ENCODE data around the gene FCHO2. TPM values are rescaled to one million over a fixed set of nuclear protein-coding genes. Genes with fewer than 3 reads are reported as not detected.

FCHO2 gene
- total RNA-seq, 1 donor, result 31.5 TPM

GRCh38 chr5:73094415-73094814 is 138.6 kb downstream of the FCHO2 start:
- Histone ChIP-seq H3K27ac (ENCODE audit: low read depth, low read length) (no peak overlapping the region), H3K9me3 (ENCODE audit: low read depth, low read length) (peaks cover 2% of the 10 kb centered on the region), H3K79me2 (ENCODE audit: insufficient read depth, low read length) (no peaks in the 10 kb centered on the region), H2AFZ (ENCODE audit: low read length) (no peak overlapping the region), H3K4me3 (ENCODE audit: insufficient read depth, low read length) (no peak overlapping the region), H3K4me1 (ENCODE audit: insufficient read depth, low read length) (peaks cover 11% of the 10 kb centered on the region), H3K36me3 (ENCODE audit: insufficient read depth, low read length) (no peaks in the 10 kb centered on the region), H3K27me3 (ENCODE audit: insufficient read depth, low read length) (no peaks in the 10 kb centered on the region), H4K20me1 (ENCODE audit: insufficient read depth, low read length) (no peaks in the 10 kb centered on the region), H3K4me2 (ENCODE audit: insufficient read depth, low read length) (no peak overlapping the region)
- TF ChIP-seq CTCF (IDR thresholded peaks at IDR 0.05; ENCODE audit: extremely low read depth, low read depth, low read length), result no peak
- DNase-seq (ENCODE audit: insufficient read length, low spot score, missing footprints), result no peak

DNA sequence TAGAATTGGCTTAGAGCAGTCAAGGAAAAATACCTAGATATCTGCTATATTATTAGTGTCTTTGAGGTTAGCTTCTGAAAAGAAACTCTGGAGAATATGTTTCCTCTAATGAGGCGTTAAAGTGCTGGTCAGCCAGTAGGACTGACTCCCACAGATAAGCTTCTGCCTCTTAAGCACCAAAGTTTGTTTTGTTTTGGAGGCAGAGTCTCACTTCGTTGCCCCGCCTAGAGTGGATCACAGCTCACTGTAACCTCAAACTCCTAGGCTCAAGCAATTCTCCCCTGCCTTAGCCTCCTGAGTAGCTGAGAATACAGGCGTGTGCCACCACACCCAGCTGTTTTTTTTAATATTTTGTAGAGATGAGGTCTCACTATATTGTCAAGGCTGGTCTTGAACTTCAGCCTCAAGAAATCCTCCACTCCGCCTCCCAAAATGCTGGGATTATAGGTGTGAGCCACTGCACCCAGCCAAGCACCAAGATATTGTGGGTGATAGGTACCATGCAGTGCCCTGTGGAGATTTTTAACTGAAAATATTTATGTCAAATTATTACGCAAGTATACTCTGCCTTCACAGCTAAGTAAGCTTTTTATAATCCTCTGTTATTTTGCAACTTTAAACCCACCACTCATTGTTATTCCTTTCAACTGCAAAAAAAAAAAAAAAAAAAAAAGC is 139.9 kb downstream of the FCHO2 start:
- Histone ChIP-seq H4K20me1 (ENCODE audit: insufficient read depth, low read length) (no peaks in the 10 kb centered on the region), H3K9me3 (ENCODE audit: low read depth, low read length) (peaks cover 2% of the 10 kb centered on the region), H2AFZ (ENCODE audit: low read length) (no peak overlapping the region), H3K4me2 (ENCODE audit: insufficient read depth, low read length) (no peak overlapping the region), H3K4me1 (ENCODE audit: insufficient read depth, low read length) (peaks cover 11% of the 10 kb centered on the region), H3K4me3 (ENCODE audit: insufficient read depth, low read length) (no peak overlapping the region), H3K27me3 (ENCODE audit: insufficient read depth, low read length) (no peaks in the 10 kb centered on the region), H3K27ac (ENCODE audit: low read depth, low read length) (no peak overlapping the region), H3K36me3 (ENCODE audit: insufficient read depth, low read length) (no peaks in the 10 kb centered on the region), H3K79me2 (ENCODE audit: insufficient read depth, low read length) (no peaks in the 10 kb centered on the region)
- no peak for TF ChIP-seq CTCF (IDR thresholded peaks at IDR 0.05; ENCODE audit: extremely low read depth, low read depth, low read length)
- no peak for DNase-seq (ENCODE audit: insufficient read length, low spot score, missing footprints)

DNA sequence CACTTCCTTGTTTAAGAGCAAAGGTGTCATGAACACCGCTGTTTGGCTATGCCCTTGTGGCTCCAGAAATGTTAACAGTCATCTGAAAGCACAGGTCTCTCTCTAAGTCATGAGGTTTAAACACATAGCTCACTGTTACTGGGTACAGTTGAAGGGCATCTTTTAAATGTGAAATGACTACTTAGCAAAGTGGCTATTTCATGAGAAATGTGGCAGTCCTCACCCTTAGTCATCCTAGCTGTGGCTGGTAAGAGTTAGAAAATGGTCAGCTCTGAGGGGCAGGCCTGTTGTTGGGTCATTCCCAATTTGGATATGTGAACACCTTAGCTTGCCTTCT is 140.4 kb downstream of the FCHO2 start:
- Histone ChIP-seq H4K20me1 (ENCODE audit: insufficient read depth, low read length) (no peaks in the 10 kb centered on the region), H3K4me1 (ENCODE audit: insufficient read depth, low read length) (peaks cover 11% of the 10 kb centered on the region), H3K4me2 (ENCODE audit: insufficient read depth, low read length) (no peak overlapping the region), H3K27ac (ENCODE audit: low read depth, low read length) (no peak overlapping the region), H3K4me3 (ENCODE audit: insufficient read depth, low read length) (no peak overlapping the region), H3K79me2 (ENCODE audit: insufficient read depth, low read length) (no peaks in the 10 kb centered on the region), H3K36me3 (ENCODE audit: insufficient read depth, low read length) (no peaks in the 10 kb centered on the region), H3K9me3 (ENCODE audit: low read depth, low read length) (peaks cover 2% of the 10 kb centered on the region), H2AFZ (ENCODE audit: low read length) (no peak overlapping the region), H3K27me3 (ENCODE audit: insufficient read depth, low read length) (no peaks in the 10 kb centered on the region)
- no peak for TF ChIP-seq CTCF (IDR thresholded peaks at IDR 0.05; ENCODE audit: extremely low read depth, low read depth, low read length)
- DNase-seq (ENCODE audit: insufficient read length, low spot score, missing footprints), result no peak

GRCh38 chr5:73097740-73098139 is 141.9 kb downstream of the FCHO2 start:
- Histone ChIP-seq H4K20me1 (ENCODE audit: insufficient read depth, low read length) (no peaks in the 10 kb centered on the region), H3K4me3 (ENCODE audit: insufficient read depth, low read length) (no peak overlapping the region), H3K79me2 (ENCODE audit: insufficient read depth, low read length) (no peaks in the 10 kb centered on the region), H3K4me1 (ENCODE audit: insufficient read depth, low read length) (peaks cover 11% of the 10 kb centered on the region), H3K36me3 (ENCODE audit: insufficient read depth, low read length) (no peaks in the 10 kb centered on the region), H3K4me2 (ENCODE audit: insufficient read depth, low read length) (no peak overlapping the region), H3K27ac (ENCODE audit: low read depth, low read length) (no peak overlapping the region), H3K9me3 (ENCODE audit: low read depth, low read length) (peaks cover 2% of the 10 kb centered on the region), H2AFZ (ENCODE audit: low read length) (no peak overlapping the region), H3K27me3 (ENCODE audit: insufficient read depth, low read length) (no peaks in the 10 kb centered on the region)
- no peak for TF ChIP-seq CTCF (IDR thresholded peaks at IDR 0.05; ENCODE audit: extremely low read depth, low read depth, low read length)
- DNase-seq (ENCODE audit: insufficient read length, low spot score, missing footprints), result no peak
